C4-2B (cell line): Measurements from ENCODE around the gene THOC6.

Source experiments
- ZFX ChIP-seq: fragments of 450-650 bp; IDR thresholded peaks from 2 replicates; pipeline ENCODE4 v1.6.1; 2017
- TF ChIP-seq, protein P1 (sequence below): fragments of 450-650 bp; conservative IDR thresholded peaks from 2 replicates; pipeline ENCODE4 v1.5.1; 2017; ENCODE audit warnings: mild to moderate bottlenecking

- no peak for TF ChIP-seq ZFX
- TF ChIP-seq, protein P1, sequence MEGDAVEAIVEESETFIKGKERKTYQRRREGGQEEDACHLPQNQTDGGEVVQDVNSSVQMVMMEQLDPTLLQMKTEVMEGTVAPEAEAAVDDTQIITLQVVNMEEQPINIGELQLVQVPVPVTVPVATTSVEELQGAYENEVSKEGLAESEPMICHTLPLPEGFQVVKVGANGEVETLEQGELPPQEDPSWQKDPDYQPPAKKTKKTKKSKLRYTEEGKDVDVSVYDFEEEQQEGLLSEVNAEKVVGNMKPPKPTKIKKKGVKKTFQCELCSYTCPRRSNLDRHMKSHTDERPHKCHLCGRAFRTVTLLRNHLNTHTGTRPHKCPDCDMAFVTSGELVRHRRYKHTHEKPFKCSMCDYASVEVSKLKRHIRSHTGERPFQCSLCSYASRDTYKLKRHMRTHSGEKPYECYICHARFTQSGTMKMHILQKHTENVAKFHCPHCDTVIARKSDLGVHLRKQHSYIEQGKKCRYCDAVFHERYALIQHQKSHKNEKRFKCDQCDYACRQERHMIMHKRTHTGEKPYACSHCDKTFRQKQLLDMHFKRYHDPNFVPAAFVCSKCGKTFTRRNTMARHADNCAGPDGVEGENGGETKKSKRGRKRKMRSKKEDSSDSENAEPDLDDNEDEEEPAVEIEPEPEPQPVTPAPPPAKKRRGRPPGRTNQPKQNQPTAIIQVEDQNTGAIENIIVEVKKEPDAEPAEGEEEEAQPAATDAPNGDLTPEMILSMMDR: no peak; the same call in 1 of the 2 replicates
Observed at GRCh38 chr16:3020247-3020603, 3.6 kb upstream of the THOC6 start, which contains the start of gene TNFRSF12A.
